A549 (cell line): Measurements from ENCODE around the gene ARHGAP18. TPM values are rescaled to one million over a fixed set of nuclear protein-coding genes. Genes with fewer than 3 reads are reported as not detected.
A peak's percentile ranks its signal among the peaks of the same experiment; 100 is the strongest.

Source experiments
- ATAC-seq, 2 experiments: fragments of 200-7000 bp in 1 of 2; fragments of >200 bp in 1 of 2; cut with Nextera tagmentation in 1 of 2; cut with Tn5 transposase in 1 of 2; 3 replicates each; pipeline versions ENCODE4 v1.8.0 to v1.9.1; 2018 to 2020; ENCODE audit warnings: mild to moderate bottlenecking in 1 of 2, moderate library complexity in 1 of 2
- CTCF ChIA-PET: fragments of 300-600 bp; sonication (Branson Sonifier 250); formaldehyde crosslinking; extraction: SDS; loops from one replicate; lab custom pipeline; 2021; ENCODE audit warnings: antibody characterized with exemption, inconsistent platforms; lab: Yijun Ruan, JAX
- POLR2A ChIA-PET: fragments of 350-600 bp; formaldehyde crosslinking; extraction: SDS; loops from one replicate; lab custom pipeline; 2021; ENCODE audit warnings: antibody characterized with exemption, inconsistent platforms; lab: Yijun Ruan, JAX
- DNase-seq, 2 experiments: peaks; one replicate each; pipeline versions ENCODE4 v3.0.0 to v3.0.0-alpha.2; 2011 to 2016; ENCODE audit warnings: low read depth in 1 of 2, low spot score in 1 of 2
- FAIRE-seq: peaks from 2 replicates; lab custom pipeline; 2011; peaks lifted over from hg19 to GRCh38; lab: Jason Lieb, UNC
- H3K27ac ChIP-seq, 2 experiments: fragments of >200 bp; sonication (Bioruptor Twin); formaldehyde crosslinking; 3 replicates each; pipeline ENCODE4 v1.5.1; 2016 to 2017
- H3K4me1 ChIP-seq: fragments of >200 bp; sonication (Bioruptor Twin); formaldehyde crosslinking; 3 replicates; pipeline ENCODE4 v1.6.1; 2016
- H3K4me2 ChIP-seq: fragments of >200 bp; sonication (Bioruptor Twin); formaldehyde crosslinking; 3 replicates; pipeline ENCODE4 v1.6.1; 2016
- H3K4me3 ChIP-seq: fragments of >200 bp; sonication (Bioruptor Twin); formaldehyde crosslinking; 3 replicates; pipeline ENCODE4 v1.5.1; 2016
- H3K9me3 ChIP-seq: fragments of >200 bp; sonication (Bioruptor Twin); formaldehyde crosslinking; 3 replicates; pipeline ENCODE4 v1.6.1; 2016
- BCL3 ChIP-seq: fragments of >200 bp; sonication (Bioruptor Twin); formaldehyde crosslinking; IDR thresholded peaks from 3 replicates; pipeline ENCODE4 v1.6.1; 2016
- CBX8 ChIP-seq: fragments of 200-600 bp; sonication (generic); IDR thresholded peaks from 2 replicates; pipeline ENCODE4 v1.6.1; 2016
- EHMT2 ChIP-seq: fragments of 200-600 bp; sonication (generic); IDR thresholded peaks from 2 replicates; pipeline ENCODE4 v1.6.1; 2016; ENCODE audit warnings: antibody characterized with exemption, low read depth, mild to moderate bottlenecking, moderate library complexity
- EP300 ChIP-seq, 2 experiments: fragments of >200 bp; sonication (Bioruptor Twin); formaldehyde crosslinking; IDR thresholded peaks; 2 replicates in 1 of 2; 3 replicates in 1 of 2; pipeline ENCODE4 v1.6.1; 2016 to 2017
- ESRRA ChIP-seq: fragments of 150-350 bp; IDR thresholded peaks from 2 replicates; pipeline ENCODE4 v1.6.1; 2014; ENCODE audit warnings: mild to moderate bottlenecking, low read length, borderline replicate concordance
- FOSL2 ChIP-seq, 2 experiments: fragments of 450-650 bp in 1 of 2; fragments of >200 bp in 1 of 2; sonication (Bioruptor Twin) in 1 of 2; formaldehyde crosslinking; IDR thresholded peaks; 2 replicates each; pipeline versions ENCODE4 v1.5.0 to v1.6.1; 2016 to 2020; ENCODE audit warnings: mild to moderate bottlenecking in 1 of 2, moderate library complexity in 1 of 2
- FOXS1 ChIP-seq: fragments of 250-450 bp; sonication (Bioruptor Pico); IDR thresholded peaks from 2 replicates; pipeline ENCODE4 v1.5.0; 2020; ENCODE audit warnings: mild to moderate bottlenecking, moderate library complexity
- GATA3 ChIP-seq: IDR thresholded peaks from 2 replicates; pipeline ENCODE4 v1.6.1; 2012; ENCODE audit warnings: borderline replicate concordance
- HEYL ChIP-seq: fragments of 250-450 bp; sonication (Bioruptor Pico); IDR thresholded peaks from 2 replicates; pipeline ENCODE4 v1.8.0; 2021; ENCODE audit warnings: mild to moderate bottlenecking, moderate library complexity
- HOXB13 ChIP-seq: fragments of 250-450 bp; sonication (Bioruptor Pico); IDR thresholded peaks from 2 replicates; pipeline ENCODE4 v1.5.0; 2020; ENCODE audit warnings: low read depth, mild to moderate bottlenecking, moderate library complexity
- JUN ChIP-seq, 2 experiments: fragments of >200 bp; sonication (Bioruptor Twin); formaldehyde crosslinking; IDR thresholded peaks; 2 replicates in 1 of 2; 3 replicates in 1 of 2; pipeline ENCODE4 v1.6.1; 2016 to 2017
- KDM5A ChIP-seq: fragments of 200-600 bp; sonication (generic); IDR thresholded peaks from 2 replicates; pipeline ENCODE4 v1.6.1; 2016; ENCODE audit warnings: antibody characterized with exemption, mild to moderate bottlenecking
- MAX ChIP-seq: IDR thresholded peaks from 2 replicates; pipeline ENCODE4 v1.6.1; 2012
- MYC ChIP-seq: IDR thresholded peaks from 2 replicates; pipeline ENCODE4 v1.6.1; 2012; ENCODE audit warnings: mild to moderate bottlenecking, inconsistent platforms, low read length, improper control_type of control experiment, borderline replicate concordance
- NPAS2 ChIP-seq: fragments of 250-450 bp; sonication (Bioruptor Pico); IDR thresholded peaks from 2 replicates; pipeline ENCODE4 v1.8.0; 2022; ENCODE audit warnings: mild to moderate bottlenecking, moderate library complexity, borderline replicate concordance
- PHF8 ChIP-seq: fragments of 200-600 bp; sonication (generic); IDR thresholded peaks from 2 replicates; pipeline ENCODE4 v1.6.1; 2016; ENCODE audit warnings: low read depth, mild to moderate bottlenecking, antibody characterized with exemption, moderate library complexity, borderline replicate concordance
- POLR2A ChIP-seq: IDR thresholded peaks from 2 replicates; pipeline ENCODE4 v1.6.1; 2012; ENCODE audit warnings: mild to moderate bottlenecking, low read length
- RAD21 ChIP-seq, 2 experiments: fragments of >200 bp in 1 of 2; sonication (Bioruptor Twin) in 1 of 2; formaldehyde crosslinking in 1 of 2; IDR thresholded peaks in 1 of 2; conservative IDR thresholded peaks in 1 of 2; 2 replicates in 1 of 2; 3 replicates in 1 of 2; pipeline ENCODE4 v1.6.1; 2012 to 2018; ENCODE audit warnings: inconsistent platforms in 1 of 2
- RFX5 ChIP-seq: fragments of 450-650 bp; IDR thresholded peaks from 2 replicates; pipeline ENCODE4 v1.7.1; 2014; ENCODE audit warnings: antibody characterized with exemption, mild to moderate bottlenecking, moderate library complexity
- SREBF2 ChIP-seq: fragments of 450-650 bp; IDR thresholded peaks from 2 replicates; pipeline ENCODE4 v1.6.1; 2014; ENCODE audit warnings: mild to moderate bottlenecking, moderate library complexity
- ZC3H11A ChIP-seq: fragments of 450-650 bp; IDR thresholded peaks from 2 replicates; pipeline ENCODE4 v1.6.1; 2014; ENCODE audit warnings: antibody characterized with exemption, mild to moderate bottlenecking
- ZFP36 ChIP-seq: fragments of 450-650 bp; IDR thresholded peaks from 2 replicates; pipeline ENCODE4 v1.6.1; 2014; ENCODE audit warnings: borderline replicate concordance; ENCODE audit not compliant: partially characterized antibody
- ZNF302 ChIP-seq: fragments of 250-450 bp; sonication (Bioruptor Pico); IDR thresholded peaks from 2 replicates; pipeline ENCODE4 v1.9.0; 2021; ENCODE audit warnings: inconsistent platforms, mild to moderate bottlenecking, moderate library complexity
- ZSCAN20 ChIP-seq: fragments of 250-450 bp; sonication (Bioruptor Pico); IDR thresholded peaks from 2 replicates; pipeline ENCODE4 v1.8.0; 2022; ENCODE audit warnings: mild to moderate bottlenecking, moderate library complexity
- WGBS: methylation state at CpG from one replicate; pipeline ENCODE4 v1.1.6; 2017; ENCODE audit errors: missing lambda C conversion rate; 5-methylcytosine and 5-hydroxymethylcytosine counted together
- polyA plus RNA-seq, 4 experiments: library from polyadenylated mRNA; depleted of rRNA in 3 of 4; stranded (reverse); fragments of >200 nt; fragmentation: RNase III in 1 of 4; extraction: RNeasy Plus Mini Kit Qiagen cat#74134 plus additional on column Dnase treatment in 1 of 4; gene quantifications; 2 replicates in 3 of 4; 3 replicates in 1 of 4; pipeline ENCODE4 v1.2.3, GENCODE V29; 2011 to 2017
- TF ChIP-seq, protein P1 (sequence below): fragments of 250-450 bp; sonication (Bioruptor Pico); IDR thresholded peaks from 2 replicates; pipeline ENCODE4 v1.5.0; 2020; ENCODE audit warnings: low read depth, mild to moderate bottlenecking, moderate library complexity
- TF ChIP-seq, protein P2 (sequence below): fragments of 200-600 bp; sonication (generic); IDR thresholded peaks from 2 replicates; pipeline ENCODE4 v1.6.1; 2016; ENCODE audit warnings: antibody characterized with exemption, mild to moderate bottlenecking, moderate library complexity
- TF ChIP-seq, protein P3 (sequence below): fragments of >200 bp; sonication (Bioruptor Twin); formaldehyde crosslinking; IDR thresholded peaks from 2 replicates; pipeline ENCODE4 v1.6.1; 2016

The ARHGAP18 gene
- polyA plus RNA-seq, 2 of the 4 experiments (the other 2 are of a cell fraction) = 11.2 to 16.7 TPM

DNA sequence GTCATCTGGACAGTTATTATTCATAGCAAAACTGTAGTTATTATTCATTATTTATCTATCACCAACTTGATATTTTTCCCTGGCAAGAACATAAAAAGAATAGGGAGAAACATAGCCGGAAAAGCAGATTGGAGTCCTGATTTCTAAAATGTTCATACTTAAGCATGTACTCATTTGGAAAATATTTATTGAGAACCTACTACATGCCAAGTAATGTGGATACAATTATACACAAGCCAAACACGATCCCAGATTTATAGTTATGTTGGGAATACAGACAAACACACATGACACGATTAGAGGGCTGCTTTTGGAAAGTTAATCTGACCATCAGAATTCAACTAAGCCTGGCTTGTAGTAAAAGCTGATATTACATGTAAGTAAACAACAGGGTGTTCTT is 30.7 kb downstream of the ARHGAP18 start:
- Histone ChIP-seq H3K27ac (peak overlapping the region; percentile 59 to 85), H3K9me3 (no peaks in the 10 kb centered on the region), H3K4me3 (no peak overlapping the region), H3K4me1 (peaks cover 55% of the 10 kb centered on the region), H3K4me2 (peak overlapping the region; percentile 58)
- DNase-seq = no peak
- no peak for TF ChIP-seq FOSL2 (IDR thresholded peaks at IDR 0.05)
- no peak for TF ChIP-seq FOSL2 (CRISPR knock-in tag; IDR thresholded peaks at IDR 0.05)
- no peak for TF ChIP-seq SREBF2
- TF ChIP-seq NPAS2 (CRISPR knock-in tag) = no peak
- TF ChIP-seq FOXS1 (CRISPR knock-in tag) = no peak
- no peak for TF ChIP-seq GATA3
- no peak for TF ChIP-seq HEYL (CRISPR knock-in tag)
- TF ChIP-seq RAD21 (conservative IDR thresholded peaks at IDR 0.05 in 1 of 2, IDR thresholded peaks at IDR 0.05 in 1 of 2) = no peak
- no peak for TF ChIP-seq POLR2A
- TF ChIP-seq, all 56 proteins: peak for 0
- FAIRE-seq = no peak
- ChIA-PET POLR2A (no interaction called here), CTCF (no interaction called here)
- ATAC-seq = no peak
- 39% methylated on average over 3 of the region's 3 CpGs for WGBS

GRCh38 chr6:129678463-129678862 is 31.5 kb downstream of the ARHGAP18 start:
- no peak for ATAC-seq
- CTCF ChIA-PET = interaction anchor here (0.7 kb wide), 1 partner anchor 15 kb away, joined by 3 read pairs; no protein-coding TSS in a partner anchor
- Histone ChIP-seq H3K9me3 (no peaks in the 10 kb centered on the region), H3K27ac (peak overlapping the region; percentile 59 to 61; a peak in 4 of 6 replicates), H3K4me3 (no peak overlapping the region), H3K4me1 (peaks cover 58% of the 10 kb centered on the region), H3K4me2 (peak overlapping the region; percentile 58)
- POLR2A ChIA-PET = no interaction called here
- no peak for FAIRE-seq
- WGBS = 12% methylated on average over 1 of the region's 1 CpG
- DNase-seq = no peak
- TF ChIP-seq, protein P1, sequence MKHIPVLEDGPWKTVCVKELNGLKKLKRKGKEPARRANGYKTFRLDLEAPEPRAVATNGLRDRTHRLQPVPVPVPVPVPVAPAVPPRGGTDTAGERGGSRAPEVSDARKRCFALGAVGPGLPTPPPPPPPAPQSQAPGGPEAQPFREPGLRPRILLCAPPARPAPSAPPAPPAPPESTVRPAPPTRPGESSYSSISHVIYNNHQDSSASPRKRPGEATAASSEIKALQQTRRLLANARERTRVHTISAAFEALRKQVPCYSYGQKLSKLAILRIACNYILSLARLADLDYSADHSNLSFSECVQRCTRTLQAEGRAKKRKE (CRISPR knock-in tag) = no peak
- no peak for TF ChIP-seq GATA3
- no peak for TF ChIP-seq PHF8
- TF ChIP-seq JUN (IDR thresholded peaks at IDR 0.05) = no peak
- no peak for TF ChIP-seq ESRRA
- no peak for TF ChIP-seq HOXB13 (CRISPR knock-in tag)

DNA sequence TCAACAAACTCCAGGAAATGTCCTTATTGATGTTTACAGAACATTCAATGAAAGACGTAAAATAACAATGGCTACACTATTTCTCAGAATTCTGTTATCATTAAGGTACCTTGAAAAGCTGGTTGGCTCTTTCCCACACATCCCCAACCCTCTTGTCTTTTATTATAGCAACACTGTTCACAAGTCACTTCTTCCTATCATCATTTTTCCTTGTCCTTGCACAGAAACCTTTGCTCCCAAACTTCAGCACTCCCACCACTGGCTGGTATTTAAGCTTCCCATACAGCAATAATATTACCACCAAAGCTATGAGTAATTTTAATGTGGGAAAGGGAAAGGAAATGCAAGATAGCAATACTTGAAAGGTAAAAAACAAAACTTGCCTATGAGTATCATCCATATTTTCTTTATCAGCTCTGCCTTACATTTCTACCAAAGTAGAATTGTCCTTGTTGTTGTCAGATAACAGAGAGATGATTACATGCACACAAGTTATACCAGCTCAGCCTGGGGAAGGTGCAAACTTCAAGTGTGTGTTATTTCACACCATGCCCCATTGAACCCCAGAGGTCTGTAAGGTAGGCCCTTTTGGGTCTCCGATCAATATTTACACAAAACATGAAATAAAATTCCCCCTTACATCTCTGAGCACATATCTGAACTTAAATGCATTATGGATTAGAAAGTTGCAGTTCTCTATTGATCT is 32.2 kb downstream of the ARHGAP18 start:
- FAIRE-seq = no peak
- ChIA-PET CTCF (interaction anchor here (0.6 to 1.3 kb wide), 4 partner anchors 14 to 610 kb away, joined by 3 to 5 read pairs (median 3); no protein-coding TSS in a partner anchor), POLR2A (no interaction called here)
- no peak for ATAC-seq
- 88% methylated on average over 2 of the region's 2 CpGs for WGBS
- H3K9me3 ChIP-seq = no peaks in the 10 kb centered on the region
- peak overlapping the region; percentile 58 for H3K4me2 ChIP-seq
- peaks cover 60% of the 10 kb centered on the region for H3K4me1 ChIP-seq
- TF ChIP-seq ZNF302 (CRISPR knock-in tag) (no peak), ZFP36 (no peak), BCL3 (no peak), FOXS1 (CRISPR knock-in tag) (no peak), MAX (no peak), EHMT2 (no peak), CBX8 (no peak), EP300 (IDR thresholded peaks at IDR 0.05) (no peak), RFX5 (no peak), POLR2A (no peak), ZSCAN20 (CRISPR knock-in tag) (no peak), ZC3H11A (no peak), MYC (no peak), KDM5A (no peak), SREBF2 (no peak)
- TF ChIP-seq, protein P2, sequence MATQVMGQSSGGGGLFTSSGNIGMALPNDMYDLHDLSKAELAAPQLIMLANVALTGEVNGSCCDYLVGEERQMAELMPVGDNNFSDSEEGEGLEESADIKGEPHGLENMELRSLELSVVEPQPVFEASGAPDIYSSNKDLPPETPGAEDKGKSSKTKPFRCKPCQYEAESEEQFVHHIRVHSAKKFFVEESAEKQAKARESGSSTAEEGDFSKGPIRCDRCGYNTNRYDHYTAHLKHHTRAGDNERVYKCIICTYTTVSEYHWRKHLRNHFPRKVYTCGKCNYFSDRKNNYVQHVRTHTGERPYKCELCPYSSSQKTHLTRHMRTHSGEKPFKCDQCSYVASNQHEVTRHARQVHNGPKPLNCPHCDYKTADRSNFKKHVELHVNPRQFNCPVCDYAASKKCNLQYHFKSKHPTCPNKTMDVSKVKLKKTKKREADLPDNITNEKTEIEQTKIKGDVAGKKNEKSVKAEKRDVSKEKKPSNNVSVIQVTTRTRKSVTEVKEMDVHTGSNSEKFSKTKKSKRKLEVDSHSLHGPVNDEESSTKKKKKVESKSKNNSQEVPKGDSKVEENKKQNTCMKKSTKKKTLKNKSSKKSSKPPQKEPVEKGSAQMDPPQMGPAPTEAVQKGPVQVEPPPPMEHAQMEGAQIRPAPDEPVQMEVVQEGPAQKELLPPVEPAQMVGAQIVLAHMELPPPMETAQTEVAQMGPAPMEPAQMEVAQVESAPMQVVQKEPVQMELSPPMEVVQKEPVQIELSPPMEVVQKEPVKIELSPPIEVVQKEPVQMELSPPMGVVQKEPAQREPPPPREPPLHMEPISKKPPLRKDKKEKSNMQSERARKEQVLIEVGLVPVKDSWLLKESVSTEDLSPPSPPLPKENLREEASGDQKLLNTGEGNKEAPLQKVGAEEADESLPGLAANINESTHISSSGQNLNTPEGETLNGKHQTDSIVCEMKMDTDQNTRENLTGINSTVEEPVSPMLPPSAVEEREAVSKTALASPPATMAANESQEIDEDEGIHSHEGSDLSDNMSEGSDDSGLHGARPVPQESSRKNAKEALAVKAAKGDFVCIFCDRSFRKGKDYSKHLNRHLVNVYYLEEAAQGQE = no peak
- TF ChIP-seq, protein P3, sequence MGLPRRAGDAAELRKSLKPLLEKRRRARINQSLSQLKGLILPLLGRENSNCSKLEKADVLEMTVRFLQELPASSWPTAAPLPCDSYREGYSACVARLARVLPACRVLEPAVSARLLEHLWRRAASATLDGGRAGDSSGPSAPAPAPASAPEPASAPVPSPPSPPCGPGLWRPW = no peak
- no peak overlapping the region for H3K4me3 ChIP-seq
- H3K27ac ChIP-seq = peak overlapping the region in 1 of 2 experiments; percentile 61; a peak in 3 of 6 replicates
- no peak for DNase-seq
